HL-60 (cell line): ENCODE data around the gene DGKI.

ENCODE experiments used
- POLR2AphosphoS5 ChIP-seq: IDR thresholded peaks from 2 replicates; pipeline ENCODE4 v1.6.1; 2012; ENCODE audit warnings: low read depth
- SPI1 ChIP-seq: IDR thresholded peaks from 2 replicates; pipeline ENCODE4 v1.6.1; 2012; ENCODE audit warnings: low read depth, mild to moderate bottlenecking, borderline replicate concordance
- TF ChIP-seq, protein P1 (sequence below): IDR thresholded peaks from one replicate; pipeline ENCODE4 v1.5.1; 2011; ENCODE audit warnings: low read length, control low read depth, inconsistent platforms; ENCODE audit not compliant: insufficient read depth
- TF ChIP-seq, protein P2 (sequence below): IDR thresholded peaks from 2 replicates; pipeline ENCODE4 v1.6.1; 2012; ENCODE audit warnings: low read depth; ENCODE audit not compliant: insufficient replicate concordance

DNA sequence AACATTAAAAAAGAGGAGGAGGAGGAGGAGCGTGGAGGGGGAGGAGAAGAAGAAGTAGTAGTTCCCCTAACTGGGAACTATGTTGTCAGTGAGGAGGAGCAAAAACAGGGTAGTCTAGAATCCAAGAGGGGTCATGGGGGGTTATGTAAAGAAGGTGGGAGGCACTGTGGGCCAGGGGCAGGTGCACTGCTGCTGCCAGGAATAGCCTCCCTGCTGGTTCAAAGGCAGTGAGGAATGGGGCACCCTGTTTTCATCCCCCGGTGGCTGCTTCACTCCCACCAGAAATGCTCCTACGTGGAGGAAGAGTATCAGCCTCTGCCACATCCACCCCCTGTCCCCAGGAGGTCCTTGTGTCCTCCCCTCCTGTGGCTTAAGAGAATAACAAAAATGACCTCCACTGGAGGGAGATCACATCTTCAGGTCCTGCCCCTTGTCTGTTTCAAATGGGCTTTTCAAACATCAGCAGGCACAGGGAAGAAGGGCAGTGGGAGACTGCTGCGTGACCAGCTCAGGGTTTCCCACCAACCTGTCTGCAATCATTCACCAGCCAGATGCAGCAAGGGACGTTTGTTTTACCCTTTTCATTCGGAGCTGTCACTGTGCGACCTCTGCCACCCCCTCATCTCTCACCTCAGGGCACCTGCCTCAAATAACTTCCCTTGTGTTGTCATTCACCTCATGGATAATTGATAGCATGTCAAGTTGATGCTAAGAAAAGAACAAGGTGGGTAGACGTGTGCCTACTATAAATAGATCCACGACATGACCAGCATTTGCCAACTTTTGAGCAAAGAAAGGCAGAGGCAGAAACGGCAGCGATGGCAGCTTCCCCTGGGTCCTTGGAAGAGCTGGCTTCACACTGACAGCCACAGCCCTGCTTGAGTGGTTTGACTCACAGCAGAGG, 92.6 kb downstream of the DGKI start:
- TF ChIP-seq, protein P1, sequence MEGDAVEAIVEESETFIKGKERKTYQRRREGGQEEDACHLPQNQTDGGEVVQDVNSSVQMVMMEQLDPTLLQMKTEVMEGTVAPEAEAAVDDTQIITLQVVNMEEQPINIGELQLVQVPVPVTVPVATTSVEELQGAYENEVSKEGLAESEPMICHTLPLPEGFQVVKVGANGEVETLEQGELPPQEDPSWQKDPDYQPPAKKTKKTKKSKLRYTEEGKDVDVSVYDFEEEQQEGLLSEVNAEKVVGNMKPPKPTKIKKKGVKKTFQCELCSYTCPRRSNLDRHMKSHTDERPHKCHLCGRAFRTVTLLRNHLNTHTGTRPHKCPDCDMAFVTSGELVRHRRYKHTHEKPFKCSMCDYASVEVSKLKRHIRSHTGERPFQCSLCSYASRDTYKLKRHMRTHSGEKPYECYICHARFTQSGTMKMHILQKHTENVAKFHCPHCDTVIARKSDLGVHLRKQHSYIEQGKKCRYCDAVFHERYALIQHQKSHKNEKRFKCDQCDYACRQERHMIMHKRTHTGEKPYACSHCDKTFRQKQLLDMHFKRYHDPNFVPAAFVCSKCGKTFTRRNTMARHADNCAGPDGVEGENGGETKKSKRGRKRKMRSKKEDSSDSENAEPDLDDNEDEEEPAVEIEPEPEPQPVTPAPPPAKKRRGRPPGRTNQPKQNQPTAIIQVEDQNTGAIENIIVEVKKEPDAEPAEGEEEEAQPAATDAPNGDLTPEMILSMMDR = no peak
- TF ChIP-seq POLR2AphosphoS5 (no peak), SPI1 (no peak)
- TF ChIP-seq, protein P2, sequence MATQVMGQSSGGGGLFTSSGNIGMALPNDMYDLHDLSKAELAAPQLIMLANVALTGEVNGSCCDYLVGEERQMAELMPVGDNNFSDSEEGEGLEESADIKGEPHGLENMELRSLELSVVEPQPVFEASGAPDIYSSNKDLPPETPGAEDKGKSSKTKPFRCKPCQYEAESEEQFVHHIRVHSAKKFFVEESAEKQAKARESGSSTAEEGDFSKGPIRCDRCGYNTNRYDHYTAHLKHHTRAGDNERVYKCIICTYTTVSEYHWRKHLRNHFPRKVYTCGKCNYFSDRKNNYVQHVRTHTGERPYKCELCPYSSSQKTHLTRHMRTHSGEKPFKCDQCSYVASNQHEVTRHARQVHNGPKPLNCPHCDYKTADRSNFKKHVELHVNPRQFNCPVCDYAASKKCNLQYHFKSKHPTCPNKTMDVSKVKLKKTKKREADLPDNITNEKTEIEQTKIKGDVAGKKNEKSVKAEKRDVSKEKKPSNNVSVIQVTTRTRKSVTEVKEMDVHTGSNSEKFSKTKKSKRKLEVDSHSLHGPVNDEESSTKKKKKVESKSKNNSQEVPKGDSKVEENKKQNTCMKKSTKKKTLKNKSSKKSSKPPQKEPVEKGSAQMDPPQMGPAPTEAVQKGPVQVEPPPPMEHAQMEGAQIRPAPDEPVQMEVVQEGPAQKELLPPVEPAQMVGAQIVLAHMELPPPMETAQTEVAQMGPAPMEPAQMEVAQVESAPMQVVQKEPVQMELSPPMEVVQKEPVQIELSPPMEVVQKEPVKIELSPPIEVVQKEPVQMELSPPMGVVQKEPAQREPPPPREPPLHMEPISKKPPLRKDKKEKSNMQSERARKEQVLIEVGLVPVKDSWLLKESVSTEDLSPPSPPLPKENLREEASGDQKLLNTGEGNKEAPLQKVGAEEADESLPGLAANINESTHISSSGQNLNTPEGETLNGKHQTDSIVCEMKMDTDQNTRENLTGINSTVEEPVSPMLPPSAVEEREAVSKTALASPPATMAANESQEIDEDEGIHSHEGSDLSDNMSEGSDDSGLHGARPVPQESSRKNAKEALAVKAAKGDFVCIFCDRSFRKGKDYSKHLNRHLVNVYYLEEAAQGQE = no peak
